DMS114 treated with DMSO at 0.1 percent for 48 hours (cell line): ENCODE data around the gene LZTFL1.

ENCODE experiments used
- DNase-seq: peaks from one replicate; lab custom pipeline; 2025; ENCODE audit not compliant: unreplicated experiment; lab: John Stamatoyannopoulos, UW

The LZTFL1 gene

GRCh38 chr3:45787551-45787950, 54.4 kb downstream of the LZTFL1 start:
- no peak for DNase-seq

GRCh38 chr3:45786801-45787495, 55.0 kb downstream of the LZTFL1 start:
- DNase-seq = no peak

- no peak for DNase-seq
These were observed 56.2 kb downstream of the LZTFL1 start for GRCh38 chr3:45785605-45786150.

GRCh38 chr3:45783667-45784066, 58.3 kb downstream of the LZTFL1 start:
- DNase-seq = no peak

- no peak for DNase-seq
These were observed 59.5 kb downstream of the LZTFL1 start for GRCh38 chr3:45782381-45782780.

- DNase-seq = no peak
These were observed 60.1 kb downstream of the LZTFL1 start for GRCh38 chr3:45781841-45782240.

- no peak for DNase-seq
These were observed 60.6 kb downstream of the LZTFL1 start for GRCh38 chr3:45781271-45781670.

- DNase-seq = no peak
These were observed 61.9 kb downstream of the LZTFL1 start for GRCh38 chr3:45779746-45780735.

GRCh38 chr3:45778761-45779201, 63.1 kb downstream of the LZTFL1 start:
- DNase-seq = no peak

GRCh38 chr3:45777746-45778386, 64.1 kb downstream of the LZTFL1 start:
- DNase-seq = no peak

GRCh38 chr3:45777111-45777745, 64.7 kb downstream of the LZTFL1 start:
- no peak for DNase-seq

- DNase-seq = no peak
These were observed 65.3 kb downstream of the LZTFL1 start for GRCh38 chr3:45776611-45777010.

GRCh38 chr3:45776301-45776595, 65.7 kb downstream of the LZTFL1 start:
- no peak for DNase-seq

GRCh38 chr3:45775571-45776300, 66.2 kb downstream of the LZTFL1 start:
- no peak for DNase-seq

- no peak for DNase-seq
These were observed 67.1 kb downstream of the LZTFL1 start for GRCh38 chr3:45774581-45775521.

- no peak for DNase-seq
These were observed 68.0 kb downstream of the LZTFL1 start for GRCh38 chr3:45773714-45774449.
